ENCODE data around the gene SLC26A6. TPM values are rescaled to one million over a fixed set of nuclear protein-coding genes. Genes with fewer than 3 reads are reported as not detected.
A peak's percentile ranks its signal among the peaks of the same experiment; 100 is the strongest.

SLC26A6 gene
- total and polyA plus RNA-seq, 11 donors, result 6.7 to 14.6 (median 9.9) TPM

- peaks cover 0 to 14% (median 6%) of the 10 kb centered on the region in 9 donors for H3K36me3 ChIP-seq
- H3K4me1 ChIP-seq, result peaks cover 0 to 28% (median 19%) of the 10 kb centered on the region in 12 donors
- no peak overlapping the region for H3K4me3 ChIP-seq
- no peaks in the 10 kb centered on the region for H3K27me3 ChIP-seq
- ATAC-seq, result no peak
- no peaks in the 10 kb centered on the region for H3K9me3 ChIP-seq
- intact Hi-C loops (cut with DNase I), result loop anchor here in 1 of 10 donors (10.0 kb wide), 1 partner anchor 173 kb away; a partner anchor contains a TSS
- WGBS, 4 donors, result 64 to 72% (median 66%) methylated on average over 6 of the region's 6 CpGs
- no peak overlapping the region for H3K27ac ChIP-seq
- TF ChIP-seq POLR2A (IDR thresholded peaks at IDR 0.05), result no peak
- TF ChIP-seq CTCF (IDR thresholded peaks at IDR 0.05), result no peak
- DNase-seq, result no peak
These were observed 2.0 kb upstream of the SLC26A6 start for GRCh38 chr3:48637305-48637704.

DNA sequence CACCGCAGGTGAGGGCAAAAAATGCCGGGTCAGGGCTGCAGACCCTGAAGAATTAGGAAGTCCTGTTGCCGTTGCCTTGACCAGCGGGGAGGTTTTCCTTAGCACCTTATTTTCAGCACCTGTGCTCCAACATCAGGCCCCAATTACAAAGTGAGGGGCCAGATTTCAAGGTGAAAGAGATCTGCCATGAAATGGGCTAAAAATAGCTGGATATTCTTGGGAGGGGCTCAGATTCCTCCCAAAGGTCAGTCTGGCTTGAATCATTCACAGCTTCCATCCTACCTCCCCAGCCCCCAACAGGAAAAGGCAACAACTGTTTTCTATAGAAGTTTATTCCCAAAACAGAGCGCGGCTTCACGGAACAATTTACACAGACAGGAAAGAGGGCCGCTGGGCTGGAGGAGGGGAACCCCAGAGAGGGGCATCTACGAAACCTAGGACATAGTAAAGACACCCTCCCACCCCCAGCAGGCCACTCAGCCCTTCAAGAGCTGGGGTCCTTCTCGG, 941 bp upstream of the SLC26A6 start:
- no peaks in the 10 kb centered on the region for H3K27me3 ChIP-seq
- WGBS, 4 donors, result 14 to 19% (median 17%) methylated on average over 8 to 10 of the region's 10 CpGs
- no peaks in the 10 kb centered on the region for H3K9me3 ChIP-seq
- H3K36me3 ChIP-seq, result peaks cover 0 to 25% (median 9%) of the 10 kb centered on the region in 9 donors
- intact Hi-C loops (cut with DNase I), result loop anchor here in 1 of 10 donors (10.0 kb wide), 1 partner anchor 171 kb away; a partner anchor contains a TSS
- DNase-seq (no peak), ATAC-seq (no peak)
- H3K27ac ChIP-seq, result peak overlapping the region; percentile 28 to 90 (median 86)
- TF ChIP-seq POLR2A (IDR thresholded peaks at IDR 0.05), result no peak
- no peak for TF ChIP-seq CTCF (IDR thresholded peaks at IDR 0.05)
- H3K4me1 ChIP-seq, result peaks cover 0 to 28% (median 19%) of the 10 kb centered on the region in 12 donors
- H3K4me3 ChIP-seq, result peak overlapping the region; percentile 60 to 96 (median 86)

DNA sequence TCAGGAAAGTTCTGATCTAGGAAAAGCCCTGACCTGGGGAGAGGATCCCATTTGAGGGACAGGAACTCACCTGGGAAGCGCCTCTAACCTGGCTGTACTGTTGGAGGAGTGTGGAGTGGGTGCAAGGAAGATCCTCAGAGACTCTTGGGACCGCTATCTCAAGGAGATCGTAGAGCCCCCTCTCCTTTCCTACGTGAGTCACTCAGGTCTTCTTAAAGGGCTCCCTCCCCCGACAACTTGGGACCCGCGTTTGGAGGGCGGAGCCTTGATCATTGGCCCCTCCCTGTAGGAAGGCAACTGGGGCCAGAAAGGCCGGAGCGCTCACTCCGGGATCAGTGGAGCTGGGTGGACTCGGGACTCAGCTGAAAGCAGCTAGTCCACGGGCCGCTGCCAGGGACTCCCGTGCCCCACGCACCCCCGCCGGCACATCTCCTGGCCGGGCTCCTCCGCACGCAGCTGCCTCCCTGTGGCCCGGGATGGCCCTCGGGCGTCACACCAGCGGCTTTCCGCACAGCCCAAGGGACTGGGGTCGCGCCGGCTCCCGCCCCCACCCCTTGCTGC, 520 bp downstream of the SLC26A6 start:
- peaks cover 0 to 28% (median 19%) of the 10 kb centered on the region in 12 donors for H3K4me1 ChIP-seq
- ATAC-seq (peak in 3 of 4 donors; percentile 5 to 58 (median 27)), DNase-seq (peak; percentile 45 to 78 (median 66))

More for the DNA sequence above, 520 bp downstream of the SLC26A6 start:
- intact Hi-C loops (cut with DNase I), result loop anchor here in 2 of 10 donors (1.0 to 10.0 kb wide), 4 partner anchors 25 to 170 kb away; partner anchors contain the start of genes UQCRC1 (in 2 of the 2) and PFKFB4 (in 1 of the 2)
- Histone ChIP-seq H3K4me3 (peak overlapping the region; percentile 64 to 96 (median 86)), H3K36me3 (peaks cover 0 to 38% (median 14%) of the 10 kb centered on the region in 9 donors), H3K27me3 (no peaks in the 10 kb centered on the region), H3K27ac (peak overlapping the region in 11 of 12 donors; percentile 72 to 90 (median 85)), H3K9me3 (no peaks in the 10 kb centered on the region)
- TF ChIP-seq CTCF (IDR thresholded peaks at IDR 0.05), result no peak
- no peak for TF ChIP-seq POLR2A (IDR thresholded peaks at IDR 0.05)
- 3 to 23% (median 6%) methylated on average over 5 to 30 of the region's 30 CpGs for WGBS, 4 donors
